ENCODE measurements around the gene MYPN. TPM values are rescaled to one million over a fixed set of nuclear protein-coding genes. Genes with fewer than 3 reads are reported as not detected.

MYPN gene
- total RNA-seq, 4 donors from 2014 or later: 0.16 TPM; not detected in 3

DNA sequence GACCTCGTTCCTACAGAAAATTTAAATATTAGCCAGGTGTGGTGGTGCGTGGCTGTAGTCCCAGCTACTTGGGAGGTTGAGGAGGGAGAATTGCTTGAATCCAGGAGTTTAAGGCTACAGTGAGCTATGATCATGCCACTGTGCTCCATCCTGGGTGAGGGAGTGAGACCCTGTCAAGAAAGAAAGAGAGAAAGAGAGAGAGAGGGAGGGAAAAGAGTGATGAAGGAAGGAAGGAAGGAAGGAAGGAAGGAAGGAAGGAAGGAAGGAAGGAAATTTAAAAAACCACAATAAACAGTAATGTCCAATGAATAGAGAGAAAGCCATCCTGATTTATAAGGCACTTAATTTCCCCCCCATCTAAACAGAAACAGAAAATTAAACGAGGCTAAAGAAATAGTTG, 9.4 kb downstream of the MYPN start:
- 79% methylated on average over 3 of the region's 3 CpGs for WGBS
- Histone ChIP-seq H3K4me3 (no peak overlapping the region), H3K36me3 (no peaks in the 10 kb centered on the region), H3K4me1 (no peaks in the 10 kb centered on the region), H3K27me3 (no peaks in the 10 kb centered on the region), H3K9me3 (no peaks in the 10 kb centered on the region), H3K27ac (no peak overlapping the region)
- TF ChIP-seq POLR2A (IDR thresholded peaks at IDR 0.05) (no peak), EP300 (IDR thresholded peaks at IDR 0.05) (no peak), POLR2AphosphoS5 (IDR thresholded peaks at IDR 0.05) (no peak)
- TF ChIP-seq, protein P1, sequence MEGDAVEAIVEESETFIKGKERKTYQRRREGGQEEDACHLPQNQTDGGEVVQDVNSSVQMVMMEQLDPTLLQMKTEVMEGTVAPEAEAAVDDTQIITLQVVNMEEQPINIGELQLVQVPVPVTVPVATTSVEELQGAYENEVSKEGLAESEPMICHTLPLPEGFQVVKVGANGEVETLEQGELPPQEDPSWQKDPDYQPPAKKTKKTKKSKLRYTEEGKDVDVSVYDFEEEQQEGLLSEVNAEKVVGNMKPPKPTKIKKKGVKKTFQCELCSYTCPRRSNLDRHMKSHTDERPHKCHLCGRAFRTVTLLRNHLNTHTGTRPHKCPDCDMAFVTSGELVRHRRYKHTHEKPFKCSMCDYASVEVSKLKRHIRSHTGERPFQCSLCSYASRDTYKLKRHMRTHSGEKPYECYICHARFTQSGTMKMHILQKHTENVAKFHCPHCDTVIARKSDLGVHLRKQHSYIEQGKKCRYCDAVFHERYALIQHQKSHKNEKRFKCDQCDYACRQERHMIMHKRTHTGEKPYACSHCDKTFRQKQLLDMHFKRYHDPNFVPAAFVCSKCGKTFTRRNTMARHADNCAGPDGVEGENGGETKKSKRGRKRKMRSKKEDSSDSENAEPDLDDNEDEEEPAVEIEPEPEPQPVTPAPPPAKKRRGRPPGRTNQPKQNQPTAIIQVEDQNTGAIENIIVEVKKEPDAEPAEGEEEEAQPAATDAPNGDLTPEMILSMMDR (IDR thresholded peaks at IDR 0.05): no peak
- DNase-seq (ENCODE audit: low spot score in 2 of 2): no peak

- Histone ChIP-seq H3K4me1 (no peaks in the 10 kb centered on the region), H3K4me3 (no peak overlapping the region), H3K27me3 (no peaks in the 10 kb centered on the region), H3K9me3 (no peaks in the 10 kb centered on the region), H3K27ac (no peak overlapping the region), H3K36me3 (no peaks in the 10 kb centered on the region)
- WGBS: 83% methylated on average over 15 of the region's 15 CpGs
- DNase-seq (ENCODE audit: low spot score in 2 of 2): no peak
- no peak for TF ChIP-seq POLR2AphosphoS5 (IDR thresholded peaks at IDR 0.05)
- TF ChIP-seq POLR2A (IDR thresholded peaks at IDR 0.05): no peak
- TF ChIP-seq, protein P1 (IDR thresholded peaks at IDR 0.05): no peak
- no peak for TF ChIP-seq EP300 (IDR thresholded peaks at IDR 0.05)
Observed at GRCh38 chr10:68121020-68121743, 11.9 kb downstream of the MYPN start.

GRCh38 chr10:68121852-68122251, 12.6 kb downstream of the MYPN start:
- H3K27me3 ChIP-seq: no peaks in the 10 kb centered on the region
- no peaks in the 10 kb centered on the region for H3K9me3 ChIP-seq
- H3K4me3 ChIP-seq: no peak overlapping the region
- no peaks in the 10 kb centered on the region for H3K36me3 ChIP-seq
- H3K4me1 ChIP-seq: no peaks in the 10 kb centered on the region
- no peak overlapping the region for H3K27ac ChIP-seq
- 76% methylated on average over 9 of the region's 9 CpGs for WGBS
- DNase-seq (ENCODE audit: low spot score in 2 of 2): no peak
- no peak for TF ChIP-seq POLR2A (IDR thresholded peaks at IDR 0.05)
- TF ChIP-seq POLR2AphosphoS5 (IDR thresholded peaks at IDR 0.05): no peak
- no peak for TF ChIP-seq EP300 (IDR thresholded peaks at IDR 0.05)
- TF ChIP-seq, protein P1 (IDR thresholded peaks at IDR 0.05): no peak

DNA sequence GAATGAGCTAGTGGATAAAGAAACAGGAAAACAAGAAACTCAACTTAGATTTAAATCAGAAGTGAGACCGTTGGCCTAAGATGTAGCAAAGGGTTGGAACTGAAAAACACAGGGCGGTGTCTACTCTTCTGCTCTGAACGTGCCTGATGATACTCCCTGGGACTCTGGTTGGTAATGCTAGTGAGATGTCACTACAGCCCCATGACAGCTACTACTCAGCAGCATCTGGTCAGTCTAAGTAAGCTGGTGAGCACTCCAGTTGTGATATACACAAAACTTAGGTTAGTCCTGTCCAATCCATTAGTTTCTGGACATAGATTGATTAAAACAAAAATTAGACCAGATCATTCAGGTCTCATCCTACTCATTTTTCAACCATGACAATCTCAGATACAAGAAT, 15.4 kb downstream of the MYPN start:
- Histone ChIP-seq H3K27ac (no peak overlapping the region), H3K4me1 (no peaks in the 10 kb centered on the region), H3K36me3 (no peaks in the 10 kb centered on the region), H3K4me3 (no peak overlapping the region), H3K27me3 (no peaks in the 10 kb centered on the region), H3K9me3 (no peaks in the 10 kb centered on the region)
- 69% methylated on average over 3 of the region's 3 CpGs for WGBS
- no peak for DNase-seq (ENCODE audit: low spot score in 2 of 2)
- no peak for TF ChIP-seq POLR2AphosphoS5 (IDR thresholded peaks at IDR 0.05)
- no peak for TF ChIP-seq EP300 (IDR thresholded peaks at IDR 0.05)
- no peak for TF ChIP-seq POLR2A (IDR thresholded peaks at IDR 0.05)
- TF ChIP-seq, protein P1 (IDR thresholded peaks at IDR 0.05): no peak

DNA sequence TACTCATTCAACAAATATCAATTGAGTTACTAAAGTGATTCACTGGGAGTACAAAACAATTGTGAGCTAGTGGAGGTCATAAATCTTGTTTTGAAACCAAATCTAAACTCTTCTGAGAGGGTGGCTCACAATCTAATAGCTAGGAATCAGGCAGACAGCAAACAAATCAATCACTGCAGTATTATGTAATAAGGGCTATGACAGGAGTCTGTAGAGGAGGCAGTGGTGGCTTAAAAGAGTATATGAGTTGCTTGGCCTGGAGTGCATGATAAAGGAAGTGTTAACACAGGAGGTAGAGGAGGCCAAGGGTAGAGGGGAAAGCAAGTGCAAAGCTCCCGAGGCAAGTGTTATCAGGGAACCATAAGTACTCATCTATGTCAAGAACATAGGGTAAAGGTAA, 16.5 kb downstream of the MYPN start:
- WGBS: 74% methylated on average over 1 of the region's 1 CpG
- Histone ChIP-seq H3K36me3 (no peaks in the 10 kb centered on the region), H3K9me3 (no peaks in the 10 kb centered on the region), H3K4me1 (no peaks in the 10 kb centered on the region), H3K4me3 (no peak overlapping the region), H3K27ac (no peak overlapping the region), H3K27me3 (no peaks in the 10 kb centered on the region)
- DNase-seq (ENCODE audit: low spot score in 2 of 2): no peak
- TF ChIP-seq EP300 (IDR thresholded peaks at IDR 0.05) (no peak), POLR2A (IDR thresholded peaks at IDR 0.05) (no peak), POLR2AphosphoS5 (IDR thresholded peaks at IDR 0.05) (no peak)
- TF ChIP-seq, protein P1 (IDR thresholded peaks at IDR 0.05): no peak

Measured in suprapubic skin (tissue), 4 donors.